ENCODE measurements around the gene FKBP11.
"Not testable (repeated sequence)": the region's sequence is repeated elsewhere in the genome, so short reads cannot be mapped to it uniquely, and the experiment has no call there.

Gene FKBP11

DNA sequence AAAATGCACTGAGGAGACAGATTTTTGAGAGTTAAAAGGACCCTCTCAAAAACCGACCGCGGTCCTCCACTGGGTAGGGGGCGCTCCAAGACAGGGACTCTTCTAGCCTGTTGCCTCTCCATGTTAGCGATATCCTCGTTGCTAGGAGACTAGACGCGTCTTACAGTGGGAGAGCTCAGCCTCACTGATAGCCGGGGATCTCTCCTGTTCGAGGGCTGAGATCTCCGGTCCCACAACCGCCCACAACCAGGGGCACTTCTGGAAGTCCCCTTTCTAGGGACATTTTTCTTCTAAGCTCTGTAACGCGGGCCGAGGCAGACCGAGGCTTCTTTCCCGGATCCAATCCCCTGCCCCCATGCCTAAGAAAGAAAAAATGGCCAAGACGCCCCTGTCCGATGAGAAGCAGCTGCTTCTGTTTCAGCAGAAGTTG lies 21.3 kb downstream of the FKBP11 start:
- DNase-seq (ENCODE audit: low spot score), result no peak

DNA sequence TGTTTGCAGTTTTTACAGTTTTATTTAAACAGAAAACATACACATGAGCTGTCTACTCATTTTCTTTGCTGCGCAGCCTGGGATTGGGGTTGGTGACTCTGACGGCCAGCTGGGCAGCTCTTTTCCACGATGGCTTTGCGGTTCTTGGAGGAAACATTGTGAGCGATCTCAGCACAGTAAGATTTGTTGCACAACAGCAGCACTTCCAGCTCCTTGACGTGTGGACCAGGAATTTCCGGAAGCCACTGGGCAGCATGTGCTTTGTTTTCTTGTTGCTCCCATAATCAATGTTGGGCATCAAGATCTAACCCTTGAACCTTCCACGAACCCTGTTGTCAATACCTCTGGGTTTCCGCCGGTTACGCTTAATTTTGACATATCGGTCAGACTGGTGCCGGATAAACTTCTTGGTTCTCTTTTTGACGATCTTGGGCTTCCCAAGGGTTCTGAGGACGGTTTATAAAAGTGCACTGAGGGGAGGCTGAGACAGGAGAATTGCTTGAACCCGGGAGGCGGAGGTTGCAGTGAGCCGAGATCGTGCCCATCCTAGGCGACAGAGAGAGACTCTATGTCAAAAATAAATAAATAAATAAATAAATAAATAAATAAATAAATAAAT lies 21.8 kb downstream of the FKBP11 start:
- no peak for DNase-seq (ENCODE audit: low spot score)

DNA sequence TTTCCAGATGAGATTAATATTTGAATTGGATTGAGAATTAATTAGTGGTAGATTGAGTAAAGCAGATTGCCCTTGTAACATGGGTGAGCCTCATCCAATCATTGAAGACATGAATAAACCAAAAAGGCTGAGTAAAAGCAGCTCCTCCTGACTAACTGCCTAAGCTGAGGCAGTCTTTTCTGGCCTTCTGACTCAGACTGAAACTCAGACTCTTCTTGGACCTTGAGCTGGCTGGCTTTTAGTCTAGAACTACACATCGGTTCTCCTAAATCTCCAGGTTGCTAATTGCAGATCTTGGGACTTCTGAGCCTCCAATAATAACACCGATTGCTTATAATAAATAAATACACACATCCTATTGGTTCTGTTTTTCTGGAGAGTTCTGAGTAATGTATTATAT lies 24.0 kb downstream of the FKBP11 start:
- DNase-seq (ENCODE audit: low spot score), result no peak

DNA sequence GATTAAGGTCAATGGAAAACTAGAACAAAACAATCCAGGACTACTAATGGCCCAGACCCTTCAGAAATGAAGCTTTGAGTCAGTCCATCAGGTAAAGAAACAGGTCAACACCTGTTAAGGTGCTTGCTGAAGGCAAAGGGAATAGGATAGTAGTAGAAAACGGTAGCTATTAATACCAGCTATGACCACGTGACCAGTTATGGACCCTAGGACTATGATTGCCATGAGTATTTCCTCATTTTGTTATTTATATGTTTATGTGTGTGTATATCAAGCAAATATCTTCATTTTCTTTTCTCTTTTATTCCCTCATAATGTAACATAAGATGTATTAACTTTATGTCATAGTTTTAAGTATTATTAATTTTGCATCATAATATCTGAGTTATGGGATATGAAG lies 25.6 kb downstream of the FKBP11 start:
- DNase-seq (ENCODE audit: low spot score), result no peak

DNA sequence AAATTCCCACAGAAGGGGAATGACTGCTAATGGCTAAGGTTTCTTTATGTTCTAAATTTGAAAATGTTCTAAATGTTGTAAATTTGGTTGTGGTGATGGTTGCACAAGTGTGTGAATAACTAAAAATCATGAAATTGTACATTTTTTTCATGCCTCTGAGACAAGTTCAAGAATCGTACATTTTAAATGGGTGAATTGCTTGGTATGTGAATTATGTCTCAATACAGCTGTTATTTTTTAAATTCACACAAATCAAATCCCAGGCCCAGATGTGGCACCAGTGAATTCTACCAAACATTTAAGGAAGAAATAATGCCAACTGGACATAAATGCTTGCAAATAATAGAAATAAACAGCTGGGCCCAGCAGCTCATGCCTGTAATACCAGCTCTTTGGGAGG lies 31.0 kb downstream of the FKBP11 start:
- no peak for DNase-seq (ENCODE audit: low spot score)

DNA sequence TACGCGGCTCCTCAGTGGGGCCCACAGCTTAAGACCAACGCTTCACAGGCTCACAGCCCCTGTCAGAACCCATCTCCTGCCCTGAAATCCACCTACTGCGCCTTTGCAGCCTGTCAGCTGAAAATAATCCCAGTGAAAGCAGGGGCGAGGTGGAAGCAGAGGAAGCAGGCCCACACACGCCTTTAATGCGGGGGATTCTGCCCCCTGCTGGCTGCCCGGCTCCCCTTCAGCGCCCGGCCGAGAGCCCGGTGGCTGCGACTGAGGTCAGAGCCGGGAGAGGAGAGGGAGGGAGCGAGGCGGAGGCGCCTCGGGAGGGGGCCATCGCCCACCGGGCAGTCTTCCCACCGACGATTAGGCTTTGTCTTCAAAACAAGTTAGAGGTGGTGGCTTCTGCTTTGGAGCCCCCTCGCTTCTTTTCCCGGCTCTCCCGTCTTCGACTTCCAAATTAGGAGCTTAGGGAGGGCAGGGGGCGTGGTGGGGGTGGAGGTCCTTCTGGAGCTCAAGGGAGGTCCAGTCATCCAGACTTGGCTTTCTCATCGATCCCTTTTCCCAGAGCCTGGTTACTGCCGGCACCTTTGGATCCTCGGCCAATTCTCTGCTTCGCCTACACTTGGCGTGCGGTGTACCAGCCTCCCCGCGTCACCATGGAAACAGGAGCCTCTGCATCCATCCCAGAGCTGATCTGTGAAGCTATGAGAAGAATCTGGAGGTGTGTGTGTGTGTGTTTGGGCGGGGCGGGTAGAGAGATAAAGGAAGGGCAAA lies 34.5 kb downstream of the FKBP11 start:
- peak; percentile 76 for DNase-seq (ENCODE audit: low spot score)

GRCh38 chr12:48889679-48890078 lies 35.6 kb downstream of the FKBP11 start:
- no peak for DNase-seq (ENCODE audit: low spot score)

DNA sequence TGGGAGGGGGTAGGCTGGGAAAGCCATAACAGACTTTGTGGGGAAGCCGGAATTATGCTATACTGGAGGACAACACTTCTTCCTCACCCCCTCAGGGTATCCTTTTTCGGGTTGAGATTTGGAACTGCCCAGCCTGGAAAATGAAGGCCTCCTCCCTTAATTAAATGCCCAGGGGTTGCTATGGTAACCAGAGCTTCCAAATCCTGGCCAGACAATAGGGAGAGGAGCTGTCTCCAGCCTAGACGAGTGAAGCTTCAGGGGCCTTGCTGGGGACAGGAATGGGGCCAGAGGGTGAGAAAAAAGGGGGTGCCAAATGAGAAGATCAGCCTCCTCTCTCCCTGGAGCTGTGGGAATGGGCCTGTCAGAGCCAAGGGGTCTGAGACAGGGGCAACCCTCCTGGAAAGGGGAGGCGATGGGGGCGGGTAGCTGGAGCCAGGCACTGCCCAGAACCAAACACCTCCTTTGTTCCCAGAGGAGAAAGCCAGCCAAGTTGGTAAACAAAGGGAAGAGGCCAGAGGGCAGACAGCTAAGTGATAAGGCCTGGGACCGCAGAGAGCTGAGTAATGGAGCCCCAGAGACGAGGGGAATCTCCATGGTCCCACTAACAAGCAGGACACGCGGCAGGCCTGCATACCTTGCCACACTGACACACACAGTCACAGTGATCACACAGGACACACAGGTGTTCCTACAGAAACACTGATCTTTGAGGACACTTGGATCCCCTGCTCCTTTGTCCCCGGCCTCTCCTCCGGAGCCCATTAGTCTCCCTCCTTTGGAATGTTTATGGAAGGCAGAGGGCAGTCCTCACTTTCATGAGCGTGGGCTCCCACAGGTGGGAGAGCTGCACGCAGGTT lies 41.8 kb downstream of the FKBP11 start:
- no peak for DNase-seq (ENCODE audit: low spot score)

DNA sequence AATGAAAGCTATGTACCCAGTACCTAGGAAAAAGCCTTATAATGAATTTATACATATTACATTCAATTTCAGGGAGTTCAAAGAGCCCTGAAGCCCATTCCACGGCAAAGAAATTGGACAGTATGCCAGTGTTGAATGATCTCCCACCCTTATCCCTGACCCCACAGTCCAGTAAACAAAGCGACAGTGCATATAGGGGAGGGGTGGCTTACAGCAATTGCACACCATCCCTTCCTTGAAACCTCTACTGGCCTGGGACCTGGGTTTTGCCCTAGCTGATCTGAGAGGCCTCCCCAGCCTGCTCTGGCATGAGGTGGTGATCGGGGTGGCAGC lies 42.4 kb downstream of the FKBP11 start:
- no peak for DNase-seq (ENCODE audit: low spot score)

DNA sequence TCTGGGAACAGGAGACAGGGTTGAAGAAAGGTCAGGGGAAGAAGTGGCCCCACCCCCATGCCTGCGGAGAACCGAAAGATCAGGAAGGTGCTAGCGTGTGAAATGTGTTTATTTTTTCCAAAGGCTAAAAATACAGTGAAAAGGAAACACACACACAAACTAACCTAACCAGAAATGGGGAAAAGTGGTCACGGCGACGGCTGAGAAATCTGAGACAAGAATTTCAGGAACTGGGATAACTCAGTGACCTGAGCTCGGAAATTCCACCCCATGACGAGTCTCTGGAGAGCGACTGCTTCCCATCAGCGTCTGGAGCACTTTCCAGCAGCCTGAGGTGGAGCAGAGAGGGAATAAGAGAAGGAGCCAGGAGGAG lies 43.0 kb downstream of the FKBP11 start:
- no peak for DNase-seq (ENCODE audit: low spot score)

DNA sequence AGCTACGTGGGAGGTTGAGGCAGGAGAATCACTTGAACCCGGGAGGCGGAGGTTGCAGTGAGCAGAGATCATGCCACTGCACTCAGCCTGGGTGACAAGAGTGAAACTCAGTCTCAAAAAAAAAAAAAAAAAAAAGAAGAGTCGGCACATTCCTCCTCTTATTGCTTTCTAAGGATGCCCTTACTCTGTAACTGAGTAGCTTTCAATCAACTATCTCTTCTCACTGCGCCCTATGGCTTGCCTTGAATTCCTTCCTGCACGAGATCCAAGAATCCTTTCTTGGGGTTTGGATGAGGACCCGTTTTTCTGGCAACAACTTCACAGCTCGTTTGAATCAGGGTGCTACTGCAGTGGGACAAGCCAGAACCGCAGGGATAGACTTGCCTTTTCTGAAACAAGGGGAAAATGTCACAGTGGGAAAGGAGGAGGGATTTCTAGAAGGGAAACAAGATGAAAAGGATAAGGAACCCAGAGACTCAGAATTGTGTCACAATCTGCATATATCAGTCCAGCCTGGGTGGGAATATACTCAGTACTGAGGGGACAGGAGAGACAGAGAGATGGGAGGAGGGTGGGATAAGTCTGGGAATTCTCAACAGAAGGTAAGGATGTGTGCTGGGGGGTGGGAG lies 43.5 kb downstream of the FKBP11 start:
- DNase-seq (ENCODE audit: low spot score), result no peak

DNA sequence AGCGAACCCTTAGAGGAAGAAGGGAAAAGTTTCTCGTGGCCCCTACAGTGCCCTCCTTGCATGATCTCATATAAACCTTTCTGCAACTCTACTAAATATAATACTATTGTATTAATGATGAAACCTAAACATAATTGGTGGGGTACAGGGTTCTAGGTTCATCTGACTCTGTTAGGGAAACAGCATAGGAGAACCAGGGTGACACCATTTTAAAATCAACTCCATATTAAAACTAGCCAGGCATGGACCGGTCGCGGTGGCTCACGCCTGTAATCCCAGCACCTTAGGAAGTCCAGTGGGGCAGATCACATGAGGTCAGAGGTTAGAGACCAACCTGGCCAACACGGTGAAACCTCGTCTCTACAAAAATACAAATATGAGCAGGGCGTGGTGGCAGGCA lies 44.6 kb downstream of the FKBP11 start:
- no peak for DNase-seq (ENCODE audit: low spot score)

- no peak for DNase-seq (ENCODE audit: low spot score)
Measured at GRCh38 chr12:48878548-48878947, 46.7 kb downstream of the FKBP11 start.

DNA sequence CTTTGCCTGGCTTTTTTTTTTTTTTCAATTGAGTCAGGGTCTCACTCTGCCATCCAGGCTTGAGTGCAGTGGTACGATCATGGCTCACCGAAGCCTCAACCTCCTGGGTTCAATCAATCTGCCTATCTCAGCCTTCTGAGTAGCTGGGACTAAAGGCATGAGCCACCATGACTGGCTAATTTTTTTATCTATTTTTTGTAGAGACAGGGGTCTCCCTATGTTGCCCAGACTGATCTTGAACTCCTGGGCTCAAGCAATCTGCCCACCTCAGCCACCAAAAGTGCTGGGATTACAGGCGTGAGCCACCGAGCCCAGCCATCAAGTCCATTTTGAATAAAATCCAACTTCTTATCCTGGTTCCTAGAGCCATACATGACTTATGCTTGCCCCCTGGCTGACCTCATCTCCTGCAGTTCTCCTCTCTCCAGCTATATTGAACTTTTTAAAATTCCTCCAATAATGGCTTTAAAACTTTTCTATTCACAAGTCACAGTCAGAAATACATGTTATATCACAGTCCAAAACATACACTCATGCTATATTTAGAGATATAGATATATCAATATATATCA lies 49.3 kb downstream of the FKBP11 start:
- no peak for DNase-seq (ENCODE audit: low spot score)

DNA sequence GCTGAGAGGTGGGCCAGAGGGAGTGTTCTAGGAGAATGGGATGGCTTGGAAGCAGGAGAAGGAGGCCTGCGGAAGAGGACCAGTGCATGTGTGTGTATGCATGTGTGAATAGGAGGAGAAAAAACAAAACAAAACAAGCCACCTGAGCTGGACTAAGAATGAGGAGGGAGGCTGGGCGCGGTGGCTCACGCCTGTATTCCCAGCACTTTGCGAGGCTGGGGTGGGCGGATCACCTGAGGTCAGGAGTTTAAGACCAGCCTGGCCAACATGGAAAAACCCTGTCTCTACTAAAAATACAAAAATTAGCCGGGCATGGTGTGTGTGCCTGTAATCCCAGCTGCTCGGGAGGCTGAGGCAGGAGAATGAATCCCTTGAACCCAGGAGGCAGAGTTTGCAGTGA lies 51.8 kb downstream of the FKBP11 start:
- not testable (repeated sequence) for DNase-seq (ENCODE audit: low spot score)

DNA sequence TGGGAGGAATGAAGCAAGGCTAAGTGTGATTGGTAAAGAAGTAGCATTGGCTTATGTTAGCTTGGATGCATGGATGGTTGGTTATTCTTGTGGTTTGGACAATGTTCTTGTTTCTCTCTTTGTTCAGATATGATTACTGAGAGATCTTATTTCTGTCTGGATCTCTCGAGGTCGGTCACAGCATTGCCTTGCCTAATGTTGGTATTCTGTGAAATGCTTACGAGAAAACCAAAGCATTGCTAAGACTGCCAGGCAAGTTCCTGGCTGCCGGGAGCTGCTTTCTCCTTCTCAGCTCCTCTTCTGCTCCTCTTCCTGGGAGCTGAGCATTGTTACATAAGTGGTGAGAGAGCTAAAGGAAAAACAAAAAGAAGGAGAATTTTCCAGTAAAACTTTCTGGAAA lies 52.2 kb downstream of the FKBP11 start:
- no peak for DNase-seq (ENCODE audit: low spot score)

All from HuH-7 (cell line).